GM12892 (cell line): Measurements from ENCODE around the gene ABHD3.
"Not testable (repeated sequence)": the region's sequence is repeated elsewhere in the genome, so short reads cannot be mapped to it uniquely, and the experiment has no call there.

Experiments
- POLR2A ChIP-seq: IDR thresholded peaks from 2 replicates; pipeline ENCODE4 v1.6.1; 2011; ENCODE audit warnings: low read depth, low read length, control low read depth
- POLR2AphosphoS5 ChIP-seq: IDR thresholded peaks from 2 replicates; pipeline ENCODE4 v1.6.1; 2011; ENCODE audit warnings: low read depth, low read length, control low read depth
- TAF1 ChIP-seq: IDR thresholded peaks from 2 replicates; pipeline ENCODE4 v1.6.1; 2011; ENCODE audit warnings: low read depth, mild to moderate bottlenecking, control low read depth, low read length, borderline replicate concordance

GRCh38 chr18:21611401-21612124 lies 93.0 kb downstream of the ABHD3 start:
- not testable (repeated sequence) for TF ChIP-seq POLR2AphosphoS5, POLR2A, TAF1
